Mucosa of descending colon (tissue), 3 donors: ENCODE results near the gene KBTBD2. TPM values are rescaled to one million over a fixed set of nuclear protein-coding genes. Genes with fewer than 3 reads are reported as not detected.
"Not testable (repeated sequence)": the region's sequence is repeated elsewhere in the genome, so short reads cannot be mapped to it uniquely, and the experiment has no call there.

ENCODE experiments used
- ATAC-seq: fragments of 200-7000 bp; cut with Tn5 transposase; one replicate; pipeline ENCODE4 v1.9.1; 2020; ENCODE audit warnings: mild to moderate bottlenecking, moderate library complexity
- DNase-seq, 3 donors: peaks; one replicate each; pipeline ENCODE4 v3.0.0-alpha.2; 2020
- H3K36me3 ChIP-seq: fragments of 200-600 bp; one replicate; pipeline ENCODE4 v1.8.0; 2021; ENCODE audit warnings: low read depth, mild to moderate bottlenecking
- H3K4me1 ChIP-seq: fragments of 200-600 bp; one replicate; pipeline ENCODE4 v1.8.0; 2021; ENCODE audit warnings: low read depth, mild to moderate bottlenecking
- H3K4me3 ChIP-seq: fragments of 200-600 bp; one replicate; pipeline ENCODE4 v1.8.0; 2021; ENCODE audit warnings: mild to moderate bottlenecking
- H3K9me3 ChIP-seq: fragments of 200-600 bp; one replicate; pipeline ENCODE4 v1.8.0; 2021; ENCODE audit warnings: mild to moderate bottlenecking
- intact Hi-C, 2 donors: fragments of 100-400 bp; cut with DNase I in 1 of 2; cut with micrococcal nuclease in 1 of 2; formaldehyde crosslinking; loops; one replicate each; pipeline versions ENCODE4 v1.11.0 to v1.11.1; 2022; cut with DNase I, micrococcal nuclease
- total RNA-seq, 3 donors: library from RNA; stranded (reverse); fragmentation: NEBNext Ultra II Directional in 2 of 3; extraction: Animal tissue kit (Norgen Biotek cat#: 25700) in 2 of 3; gene quantifications; one replicate each; pipeline versions ENCODE4 v1.2.1 to v1.2.4, GENCODE V29; 2021 to 2023
- TF ChIP-seq, protein P1 (sequence below): fragments of 200-600 bp; IDR thresholded peaks from one replicate; pipeline ENCODE4 v1.8.0; 2022; ENCODE audit warnings: antibody characterized with exemption, mild to moderate bottlenecking
- donor health status: DM: no; HTN: no; CAD: no; lungs with moderate emphysema.
- donor health status: DM: no; HTN: no; CAD: no.
- donor health status: DM: no; HTN: yes; CAD: no.

Gene KBTBD2
- total RNA-seq, 3 donors from 2014 or later = 26.8 to 30.0 (median 26.9) TPM

GRCh38 chr7:32858648-32859047, 32.9 kb downstream of the KBTBD2 start:
- H3K36me3 ChIP-seq = no peaks in the 10 kb centered on the region
- no peak for DNase-seq
- no peak for ATAC-seq
- H3K9me3 ChIP-seq = no peaks in the 10 kb centered on the region
- no peaks in the 10 kb centered on the region for H3K4me1 ChIP-seq
- intact Hi-C loops = no loop called here
- TF ChIP-seq, protein P1, sequence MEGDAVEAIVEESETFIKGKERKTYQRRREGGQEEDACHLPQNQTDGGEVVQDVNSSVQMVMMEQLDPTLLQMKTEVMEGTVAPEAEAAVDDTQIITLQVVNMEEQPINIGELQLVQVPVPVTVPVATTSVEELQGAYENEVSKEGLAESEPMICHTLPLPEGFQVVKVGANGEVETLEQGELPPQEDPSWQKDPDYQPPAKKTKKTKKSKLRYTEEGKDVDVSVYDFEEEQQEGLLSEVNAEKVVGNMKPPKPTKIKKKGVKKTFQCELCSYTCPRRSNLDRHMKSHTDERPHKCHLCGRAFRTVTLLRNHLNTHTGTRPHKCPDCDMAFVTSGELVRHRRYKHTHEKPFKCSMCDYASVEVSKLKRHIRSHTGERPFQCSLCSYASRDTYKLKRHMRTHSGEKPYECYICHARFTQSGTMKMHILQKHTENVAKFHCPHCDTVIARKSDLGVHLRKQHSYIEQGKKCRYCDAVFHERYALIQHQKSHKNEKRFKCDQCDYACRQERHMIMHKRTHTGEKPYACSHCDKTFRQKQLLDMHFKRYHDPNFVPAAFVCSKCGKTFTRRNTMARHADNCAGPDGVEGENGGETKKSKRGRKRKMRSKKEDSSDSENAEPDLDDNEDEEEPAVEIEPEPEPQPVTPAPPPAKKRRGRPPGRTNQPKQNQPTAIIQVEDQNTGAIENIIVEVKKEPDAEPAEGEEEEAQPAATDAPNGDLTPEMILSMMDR = no peak
- H3K4me3 ChIP-seq = no peak overlapping the region

DNA sequence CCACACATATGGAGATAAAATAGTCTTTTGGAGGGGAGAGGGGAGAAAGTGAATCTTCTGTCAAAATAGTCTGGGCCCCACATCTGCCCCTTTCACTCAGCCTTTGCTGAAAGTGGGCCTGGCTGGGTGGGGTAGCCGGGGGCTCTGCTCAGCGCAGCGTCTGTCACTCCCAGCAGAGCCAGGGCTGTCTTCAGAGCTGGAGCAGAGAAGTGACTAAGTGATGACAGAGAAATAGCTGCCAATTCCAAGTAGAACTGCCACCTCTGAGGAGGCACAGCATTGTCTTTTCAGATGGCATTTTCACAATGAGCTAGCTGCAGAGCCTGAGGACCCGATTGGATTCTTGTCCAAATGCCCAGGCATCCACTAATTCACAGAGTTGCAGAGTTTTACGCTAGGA, 34.5 kb downstream of the KBTBD2 start:
- H3K4me3 ChIP-seq, H3K4me1 ChIP-seq, ATAC-seq, intact Hi-C loops, H3K36me3 ChIP-seq, DNase-seq, H3K9me3 ChIP-seq: not testable (repeated sequence)

GRCh38 chr7:32855837-32856775, 35.5 kb downstream of the KBTBD2 start:
- H3K4me1 ChIP-seq, H3K4me3 ChIP-seq, ATAC-seq, intact Hi-C loops, H3K9me3 ChIP-seq, H3K36me3 ChIP-seq, DNase-seq: not testable (repeated sequence)

- ATAC-seq, H3K4me1 ChIP-seq, H3K4me3 ChIP-seq, H3K9me3 ChIP-seq, DNase-seq, H3K36me3 ChIP-seq, intact Hi-C loops: not testable (repeated sequence)
These were observed 40.9 kb downstream of the KBTBD2 start for GRCh38 chr7:32850654-32851053.

- intact Hi-C loops, ATAC-seq, H3K4me1 ChIP-seq, H3K4me3 ChIP-seq, DNase-seq, H3K9me3 ChIP-seq, H3K36me3 ChIP-seq: not testable (repeated sequence)
These were observed 42.9 kb downstream of the KBTBD2 start for GRCh38 chr7:32848655-32849054.

DNA sequence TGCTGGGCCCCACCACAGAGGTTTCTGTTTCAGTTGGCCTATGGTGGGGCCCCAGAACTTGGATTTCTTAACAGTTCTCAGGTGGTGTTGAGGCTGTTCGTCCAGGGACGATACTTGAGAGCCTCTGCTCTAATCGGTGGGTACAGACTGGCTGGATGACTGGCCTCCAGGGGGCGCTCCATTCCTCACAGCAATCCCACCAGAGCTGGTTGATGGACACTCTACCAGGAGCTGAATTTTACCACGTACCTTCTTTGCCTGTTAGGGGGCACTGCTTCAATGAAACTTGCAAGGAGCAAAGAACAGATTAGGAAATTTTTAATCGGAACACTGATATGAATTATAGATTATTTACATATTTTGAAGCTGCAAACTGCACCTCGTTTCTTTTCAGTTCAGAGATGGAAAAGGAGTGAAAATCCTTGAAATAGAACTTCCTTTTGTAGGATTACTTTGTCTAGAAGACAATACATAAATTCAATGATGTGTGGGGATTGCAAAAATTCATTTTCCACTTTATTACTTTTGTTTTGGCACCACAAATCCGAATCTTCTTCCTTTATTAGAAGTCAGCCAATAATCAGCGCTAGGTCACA, 44.8 kb downstream of the KBTBD2 start:
- intact Hi-C loops = no loop called here
- DNase-seq = peak; percentile 84 to 97 (median 91)
- Histone ChIP-seq H3K4me1 (no peaks in the 10 kb centered on the region), H3K4me3 (no peak overlapping the region), H3K36me3 (no peaks in the 10 kb centered on the region), H3K9me3 (no peaks in the 10 kb centered on the region)
- TF ChIP-seq, protein P1 = peak; percentile 81
- peak; percentile 100 for ATAC-seq

GRCh38 chr7:32844748-32845147, 46.8 kb downstream of the KBTBD2 start:
- H3K9me3 ChIP-seq, DNase-seq, ATAC-seq, H3K4me1 ChIP-seq, intact Hi-C loops, H3K4me3 ChIP-seq, H3K36me3 ChIP-seq: not testable (repeated sequence)

DNA sequence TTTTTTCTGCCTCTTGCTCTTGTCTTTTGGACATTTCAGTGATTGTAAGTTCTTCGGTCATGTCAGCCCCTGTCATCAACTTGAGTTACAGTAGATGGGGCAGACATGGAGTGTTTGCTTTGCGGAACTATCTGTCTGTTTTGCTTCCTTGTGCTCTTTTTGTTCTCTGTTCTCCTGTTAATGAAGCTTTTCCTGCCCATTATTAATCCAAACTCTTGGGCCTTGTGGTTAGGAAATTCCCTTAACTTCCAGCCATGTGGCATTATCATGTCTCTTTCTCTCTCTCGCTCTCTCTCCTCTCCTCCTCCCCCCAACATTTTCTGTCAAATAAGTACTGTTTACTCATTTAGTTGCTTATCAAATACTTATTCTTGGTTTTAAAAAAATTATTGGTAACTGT, 47.8 kb downstream of the KBTBD2 start:
- H3K4me1 ChIP-seq, H3K4me3 ChIP-seq, DNase-seq, H3K9me3 ChIP-seq, intact Hi-C loops, ATAC-seq, H3K36me3 ChIP-seq: not testable (repeated sequence)

GRCh38 chr7:32839846-32840245, 51.7 kb downstream of the KBTBD2 start:
- intact Hi-C loops, H3K9me3 ChIP-seq, H3K4me1 ChIP-seq, ATAC-seq, H3K36me3 ChIP-seq, DNase-seq, H3K4me3 ChIP-seq: not testable (repeated sequence)

- peak; percentile 44 for ATAC-seq
- DNase-seq, H3K36me3 ChIP-seq, H3K4me1 ChIP-seq, intact Hi-C loops, H3K9me3 ChIP-seq, H3K4me3 ChIP-seq: not testable (repeated sequence)
These were observed 62.4 kb downstream of the KBTBD2 start for GRCh38 chr7:32828996-32829752.
